GM12875 (cell line): Measurements from ENCODE around the gene SIN3A.
"Not testable (repeated sequence)": the region's sequence is repeated elsewhere in the genome, so short reads cannot be mapped to it uniquely, and the experiment has no call there.

Source experiments
- H3K4me3 ChIP-seq: one replicate; pipeline ENCODE4 v1.5.1; 2011; ENCODE audit warnings: low read depth, low read length, control low read depth
- TF ChIP-seq, protein P1 (sequence below): IDR thresholded peaks from 2 replicates; pipeline ENCODE4 v1.5.1; 2011; ENCODE audit warnings: low read depth, mild to moderate bottlenecking, control low read depth, inconsistent platforms, low read length, moderate library complexity, borderline replicate concordance; ENCODE audit not compliant: insufficient read depth

Gene SIN3A

DNA sequence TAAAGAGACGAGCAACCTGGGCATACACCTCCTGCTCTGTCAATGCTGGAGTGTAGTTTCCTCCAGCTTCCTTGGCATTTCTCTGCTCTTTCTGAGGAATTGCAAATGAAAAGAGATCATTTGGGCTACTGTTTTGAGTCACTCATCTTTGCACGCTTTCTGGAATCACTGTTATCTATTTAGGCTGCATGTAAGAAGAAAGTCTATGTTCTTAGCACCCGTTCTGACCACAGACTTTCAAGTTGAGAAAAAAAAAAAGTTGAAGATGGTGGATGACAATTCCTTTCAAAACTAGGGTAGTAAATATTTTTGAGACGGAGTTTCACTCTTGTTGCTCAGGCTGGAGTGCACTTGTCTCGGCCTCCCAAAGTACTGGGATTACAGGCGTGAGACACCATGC lies 41.3 kb downstream of the SIN3A start:
- TF ChIP-seq, protein P1, sequence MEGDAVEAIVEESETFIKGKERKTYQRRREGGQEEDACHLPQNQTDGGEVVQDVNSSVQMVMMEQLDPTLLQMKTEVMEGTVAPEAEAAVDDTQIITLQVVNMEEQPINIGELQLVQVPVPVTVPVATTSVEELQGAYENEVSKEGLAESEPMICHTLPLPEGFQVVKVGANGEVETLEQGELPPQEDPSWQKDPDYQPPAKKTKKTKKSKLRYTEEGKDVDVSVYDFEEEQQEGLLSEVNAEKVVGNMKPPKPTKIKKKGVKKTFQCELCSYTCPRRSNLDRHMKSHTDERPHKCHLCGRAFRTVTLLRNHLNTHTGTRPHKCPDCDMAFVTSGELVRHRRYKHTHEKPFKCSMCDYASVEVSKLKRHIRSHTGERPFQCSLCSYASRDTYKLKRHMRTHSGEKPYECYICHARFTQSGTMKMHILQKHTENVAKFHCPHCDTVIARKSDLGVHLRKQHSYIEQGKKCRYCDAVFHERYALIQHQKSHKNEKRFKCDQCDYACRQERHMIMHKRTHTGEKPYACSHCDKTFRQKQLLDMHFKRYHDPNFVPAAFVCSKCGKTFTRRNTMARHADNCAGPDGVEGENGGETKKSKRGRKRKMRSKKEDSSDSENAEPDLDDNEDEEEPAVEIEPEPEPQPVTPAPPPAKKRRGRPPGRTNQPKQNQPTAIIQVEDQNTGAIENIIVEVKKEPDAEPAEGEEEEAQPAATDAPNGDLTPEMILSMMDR = no peak
- no peak overlapping the region for H3K4me3 ChIP-seq

DNA sequence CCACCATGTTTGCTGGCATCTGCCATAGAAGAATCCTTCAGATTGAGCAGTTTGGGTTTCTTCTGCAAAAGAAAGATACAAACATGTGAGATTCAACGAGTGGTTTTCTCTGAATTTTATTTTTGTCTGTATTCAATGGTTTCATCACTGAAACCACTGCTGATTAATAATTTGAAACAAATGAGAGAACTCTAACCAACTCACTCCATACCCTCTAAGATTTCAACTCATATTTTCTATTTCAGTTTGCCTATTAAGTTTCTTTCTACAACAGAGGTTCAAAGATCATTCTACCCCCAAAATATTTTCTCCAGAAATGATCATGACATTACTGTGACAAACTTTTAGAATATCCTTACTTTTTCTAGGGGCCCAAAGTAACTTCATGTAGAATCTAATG lies 44.4 kb downstream of the SIN3A start:
- no peak overlapping the region for H3K4me3 ChIP-seq
- TF ChIP-seq, protein P1 = no peak

DNA sequence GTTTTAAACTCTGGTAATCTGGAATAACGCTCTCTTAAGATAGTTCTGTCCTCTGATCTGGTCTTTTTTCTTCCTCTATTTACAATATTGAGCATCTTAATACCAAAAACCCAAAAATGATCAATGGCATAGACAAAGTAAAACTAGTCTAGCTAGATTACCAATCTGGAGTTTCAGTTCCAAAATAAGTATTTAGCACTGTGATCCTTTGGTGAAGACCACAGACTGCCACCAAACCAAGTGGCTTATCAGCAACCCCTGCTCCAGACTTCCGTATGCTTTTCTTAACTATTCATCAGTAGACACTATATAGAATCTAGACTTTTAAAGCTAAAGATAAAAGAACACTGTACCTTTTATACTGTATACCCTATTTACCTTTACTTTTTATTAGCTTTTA lies 47.6 kb downstream of the SIN3A start:
- H3K4me3 ChIP-seq = no peak overlapping the region
- TF ChIP-seq, protein P1 = no peak

DNA sequence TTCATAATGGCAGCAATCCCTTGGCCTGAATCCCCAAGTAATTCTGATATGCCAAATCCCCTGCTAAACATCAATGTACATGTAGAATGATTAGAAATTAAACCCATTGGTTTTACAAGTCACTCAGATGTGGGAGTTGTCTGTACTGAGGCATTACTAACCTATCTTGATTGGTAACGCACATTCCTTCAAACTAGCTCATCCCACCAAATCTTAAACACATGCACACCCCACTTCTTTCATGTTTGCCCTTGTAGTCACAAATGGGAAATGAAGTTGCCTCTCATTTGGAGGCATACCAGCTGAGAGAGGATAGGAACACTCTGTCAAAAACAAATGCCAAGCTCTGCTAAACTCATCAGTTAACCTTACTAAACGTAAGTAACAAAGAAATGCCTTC lies 54.0 kb downstream of the SIN3A start:
- TF ChIP-seq, protein P1 = no peak
- no peak overlapping the region for H3K4me3 ChIP-seq

DNA sequence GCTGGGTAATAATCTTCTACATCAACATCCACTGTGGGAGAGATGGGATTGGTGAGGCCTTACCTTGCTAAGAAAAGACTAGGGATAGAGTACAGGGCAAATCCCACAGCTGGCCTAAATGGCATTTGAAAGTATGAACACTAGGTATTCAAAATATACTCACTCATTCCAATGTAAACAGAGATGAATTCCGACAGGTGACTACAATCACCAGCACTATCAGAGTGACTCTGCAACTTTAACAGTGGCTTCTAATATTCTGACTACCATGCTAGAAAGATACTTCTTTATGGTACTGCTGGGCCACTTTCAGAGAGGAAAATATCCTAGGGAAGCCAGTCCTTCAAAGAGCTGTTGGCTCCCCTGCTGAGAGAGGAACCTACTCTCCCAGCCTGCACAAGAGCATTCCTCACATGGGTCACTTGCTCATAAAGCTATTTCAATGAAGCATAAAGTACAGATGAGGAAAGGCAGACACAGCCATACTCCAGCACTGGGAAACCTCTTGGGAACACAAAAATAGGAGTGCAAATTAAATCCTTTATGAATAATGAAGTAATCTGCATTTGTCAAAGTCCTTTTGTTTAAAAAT lies 61.6 kb downstream of the SIN3A start:
- TF ChIP-seq, protein P1 = no peak
- H3K4me3 ChIP-seq = no peak overlapping the region

DNA sequence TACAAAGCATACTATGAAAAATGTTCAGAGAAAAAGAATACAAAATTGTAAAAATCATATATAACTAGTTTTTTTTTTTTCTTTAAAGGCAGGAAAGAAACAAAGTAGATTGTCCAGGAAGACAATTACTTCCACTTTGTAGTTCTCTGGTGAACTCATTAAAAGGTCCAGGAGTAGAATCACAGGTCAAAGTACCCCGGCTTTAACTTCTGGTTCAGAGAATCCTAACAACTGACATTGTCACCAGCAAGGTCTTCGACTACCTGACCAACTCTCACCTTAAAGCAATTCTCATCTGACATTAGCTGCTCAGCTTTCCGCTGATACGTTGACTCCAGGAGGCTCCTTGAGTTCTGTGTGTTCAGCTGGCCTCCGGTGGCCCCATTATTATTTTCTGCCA lies 67.5 kb downstream of the SIN3A start:
- H3K4me3 ChIP-seq = not testable (repeated sequence)

DNA sequence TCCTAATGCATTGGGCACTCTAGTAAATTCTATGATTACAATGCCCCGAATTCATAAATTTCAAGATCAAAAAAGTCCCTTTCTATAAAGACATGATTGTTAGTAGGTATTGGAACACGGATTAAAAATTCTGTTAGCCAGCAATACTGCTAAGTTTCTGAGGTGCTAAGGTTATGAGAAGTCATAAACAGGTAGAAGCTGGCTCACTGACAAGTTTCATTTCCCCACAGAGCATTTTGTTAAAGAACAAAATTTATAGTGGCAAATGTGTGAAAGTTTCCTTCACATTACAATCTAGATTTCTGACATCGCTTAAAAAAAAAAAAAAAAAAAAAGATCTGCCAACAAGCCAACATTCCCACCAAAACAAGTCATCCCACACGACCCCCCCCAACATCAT lies 70.7 kb downstream of the SIN3A start:
- TF ChIP-seq, protein P1 = no peak
- H3K4me3 ChIP-seq = no peak overlapping the region

DNA sequence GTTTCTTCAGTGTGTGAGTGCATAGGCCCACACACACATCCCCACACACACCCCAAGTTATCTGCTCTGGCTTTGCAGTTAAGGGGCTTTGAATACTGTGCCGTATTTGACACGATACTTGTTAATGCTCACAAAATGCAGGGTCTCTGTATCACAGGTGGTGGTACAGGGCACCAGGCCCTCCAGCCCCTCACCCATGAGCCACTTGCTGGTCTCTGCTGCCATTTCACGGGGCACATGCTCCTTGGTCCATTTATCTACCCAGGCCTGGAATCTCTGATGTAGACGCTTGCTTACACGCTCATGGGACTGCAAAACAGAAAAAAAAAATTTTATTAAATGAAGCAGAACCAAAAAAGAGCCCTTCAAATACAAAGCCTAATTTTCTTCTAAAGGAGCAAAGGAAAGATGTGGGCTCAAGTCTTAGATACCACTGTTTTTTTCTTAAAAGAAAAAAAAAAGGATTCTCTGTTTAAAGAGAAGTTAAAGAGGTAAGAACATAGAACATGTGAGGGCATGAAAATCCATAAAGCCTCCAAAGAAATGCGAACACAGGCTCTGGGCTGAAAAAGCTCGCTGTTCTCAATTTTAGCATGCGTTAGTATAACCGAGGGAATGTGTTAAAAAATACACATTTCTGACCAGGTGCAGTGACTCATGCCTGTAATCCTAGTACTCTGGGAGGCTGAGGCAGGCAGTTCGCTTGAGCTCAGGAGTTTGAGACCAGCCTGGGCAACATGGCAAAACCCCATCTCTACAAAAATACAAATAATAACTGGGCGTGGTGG lies 79.4 kb downstream of the SIN3A start:
- H3K4me3 ChIP-seq = no peak overlapping the region
- TF ChIP-seq, protein P1 = no peak
